ENCODE data around the gene COL1A2. TPM values are rescaled to one million over a fixed set of nuclear protein-coding genes. Genes with fewer than 3 reads are reported as not detected.

The COL1A2 gene
- total and polyA plus RNA-seq, 2 of the 8 experiments (the other 6 are each of a cell fraction or from before 2014, with no cell fraction given) = 45.2 to 87.2 TPM

GRCh38 chr7:94391726-94392392 lies 2.8 kb upstream of the COL1A2 start:
- no peaks in the 10 kb centered on the region for H3K36me3 ChIP-seq (ENCODE audit: control insufficient read depth in 2 of 4, insufficient read depth in 4 of 4, low read length in 3 of 4)
- 22% methylated on average over 4 of the region's 4 CpGs; no CpG with 5 or more reads in 1 of the 2 experiments for WGBS, 2 experiments (ENCODE audit: extremely low coverage in 1 of 2, insufficient coverage in 1 of 2, insufficient read length in 1 of 2, insufficient replicate concordance in 2 of 2, low coverage in 1 of 2, low lambda C conversion rate in 2 of 2, missing lambda C conversion rate in 1 of 2)
- no peak overlapping the region for H2BK20ac ChIP-seq (ENCODE audit: low read length)
- no peak for TF ChIP-seq SIX5 (IDR thresholded peaks at IDR 0.05; ENCODE audit: low read depth, low read length)
- peak; percentile 66; the same call in 1 of the 2 replicates for TF ChIP-seq TEAD4 (IDR thresholded peaks at IDR 0.05; ENCODE audit: low read depth, low read length)
- H2BK120ac ChIP-seq (replicated peaks; ENCODE audit: low read depth, low read length) = no peak overlapping the region
- no peak overlapping the region for H2AFZ ChIP-seq (ENCODE audit: low read length)
- CTCF ChIA-PET (ENCODE audit: partially characterized antibody) = interaction anchor here (1.4 to 2.5 kb wide), 2 partner anchors 103 to 104 kb away, joined by 3 to 11 read pairs; no protein-coding TSS in a partner anchor
- no peaks in the 10 kb centered on the region for H3K79me1 ChIP-seq (ENCODE audit: low read depth, low read length)
- H3K9me3 ChIP-seq (ENCODE audit: insufficient read depth in 2 of 2, low read depth in 1 of 2, low read length in 1 of 2) = no peaks in the 10 kb centered on the region
- peaks cover 0 to 12% of the 10 kb centered on the region in 2 experiments; a peak in 2 of 4 replicates for H3K79me2 ChIP-seq (ENCODE audit: control insufficient read depth in 1 of 2, insufficient read depth in 2 of 2, low read length in 2 of 2)
- no peak overlapping the region for H3K27ac ChIP-seq (ENCODE audit: low read depth, low read length)
- H3K4me2 ChIP-seq (ENCODE audit: insufficient read depth in 1 of 2, low read depth in 2 of 2, low read length in 2 of 2) = peak overlapping the region; percentile 27 to 40; a peak in 3 of 4 replicates
- H3K4ac ChIP-seq (replicated peaks; ENCODE audit: insufficient read length, low read depth, low read length) = no peak overlapping the region
- H4K20me1 ChIP-seq (replicated peaks in 1 of 2; ENCODE audit: control insufficient read depth in 1 of 2, insufficient read depth in 2 of 2, low read length in 2 of 2) = no peaks in the 10 kb centered on the region
- H3K4me1 ChIP-seq (replicated peaks in 1 of 4; ENCODE audit: control insufficient read depth in 3 of 4, insufficient read depth in 4 of 4, low read length in 3 of 4) = peaks cover 4 to 24% (median 13%) of the 10 kb centered on the region in 4 experiments; a peak in 6 of 7 replicates
- no peak for FAIRE-seq
- peaks cover 14% of the 10 kb centered on the region for H3K23me2 ChIP-seq (ENCODE audit: low read depth, low read length)
- peaks cover 0 to 3% (median 0%) of the 10 kb centered on the region in 4 experiments; a peak in 3 of 7 replicates for H3K27me3 ChIP-seq (replicated peaks in 1 of 4; ENCODE audit: control insufficient read depth in 3 of 4, extremely low read depth in 1 of 4, insufficient read depth in 3 of 4, low read length in 3 of 4)
- no peak overlapping the region for H2BK5ac ChIP-seq (ENCODE audit: low read depth, low read length)
- DNase-seq (ENCODE audit: low read depth in 1 of 2, low spot score in 2 of 2) = no peak
- no peak overlapping the region for H2AK5ac ChIP-seq (ENCODE audit: low read depth, low read length)
- H3K18ac ChIP-seq (ENCODE audit: extremely low read depth, low read length) = no peak overlapping the region; the same call in 1 of the 2 replicates
- peak overlapping the region in 1 of 4 experiments; percentile 66; a peak in 2 of 8 replicates for H3K4me3 ChIP-seq (ENCODE audit: extremely low read depth in 1 of 4, insufficient read depth in 2 of 4, low read depth in 3 of 4, low read length in 4 of 4)
- no peak overlapping the region for H4K91ac ChIP-seq (replicated peaks; ENCODE audit: insufficient read length, low read length)
- H4K8ac ChIP-seq (ENCODE audit: extremely low read depth, insufficient read depth, low read length) = no peak overlapping the region
- H3K14ac ChIP-seq (ENCODE audit: insufficient read length) = no peak overlapping the region
- H3K23ac ChIP-seq (ENCODE audit: insufficient read length) = no peak overlapping the region
- no peak overlapping the region for H3K56ac ChIP-seq (replicated peaks; ENCODE audit: insufficient read length, low read depth, low read length)
- no peak overlapping the region for H4K5ac ChIP-seq (ENCODE audit: insufficient read length, low read depth, low read length)
- no peak overlapping the region for H2BK12ac ChIP-seq (ENCODE audit: low read depth, low read length)
- POLR2A ChIA-PET (ENCODE audit: partially characterized antibody) = interaction anchor here (1.1 kb wide), 1 partner anchor 265 kb away, joined by 4 read pairs; no protein-coding TSS in a partner anchor
- H2BK15ac ChIP-seq (ENCODE audit: low read length) = no peak overlapping the region
- no peak overlapping the region for H3K9ac ChIP-seq (replicated peaks in 1 of 4; ENCODE audit: extremely low read depth in 1 of 4, low read depth in 3 of 4, low read length in 3 of 4)
